MV-4-11 (cell line): ENCODE data around the gene DCDC2C.

ENCODE experiments used
- DNase-seq: peaks from one replicate; lab custom pipeline; 2025; lab: John Stamatoyannopoulos, UW

The DCDC2C gene

GRCh38 chr2:3674066-3674845 lies 29.1 kb upstream of the DCDC2C start:
- DNase-seq = no peak

- DNase-seq = no peak
Measured at GRCh38 chr2:3675687-3676086, 27.7 kb upstream of the DCDC2C start.

- no peak for DNase-seq
Measured at GRCh38 chr2:3677436-3677835, 25.9 kb upstream of the DCDC2C start.

GRCh38 chr2:3678212-3678611 lies 25.2 kb upstream of the DCDC2C start:
- no peak for DNase-seq

- DNase-seq = no peak
Measured at GRCh38 chr2:3679180-3679579, 24.2 kb upstream of the DCDC2C start.

- no peak for DNase-seq
Measured at GRCh38 chr2:3679616-3680393, 23.6 kb upstream of the DCDC2C start.

GRCh38 chr2:3680548-3681345 lies 22.6 kb upstream of the DCDC2C start:
- DNase-seq = no peak

GRCh38 chr2:3681625-3682024 lies 21.8 kb upstream of the DCDC2C start:
- no peak for DNase-seq

- no peak for DNase-seq
Measured at GRCh38 chr2:3682811-3683210, 20.6 kb upstream of the DCDC2C start.

GRCh38 chr2:3683748-3684454 lies 19.5 kb upstream of the DCDC2C start:
- DNase-seq = no peak

GRCh38 chr2:3689998-3690748 lies 13.2 kb upstream of the DCDC2C start:
- DNase-seq = no peak

GRCh38 chr2:3692375-3692774 lies 11.0 kb upstream of the DCDC2C start:
- peak; percentile 10 for DNase-seq

- DNase-seq = no peak
Measured at GRCh38 chr2:3696545-3696944, 6.8 kb upstream of the DCDC2C start.

GRCh38 chr2:3701071-3701470 lies 2.3 kb upstream of the DCDC2C start:
- no peak for DNase-seq

- no peak for DNase-seq
Measured at GRCh38 chr2:3703757-3704355, 481 bp downstream of the DCDC2C start.

GRCh38 chr2:3704692-3705091 lies 1.3 kb downstream of the DCDC2C start:
- no peak for DNase-seq

- no peak for DNase-seq
Measured at GRCh38 chr2:3705782-3706181, 2.4 kb downstream of the DCDC2C start.

GRCh38 chr2:3706892-3707291 lies 3.5 kb downstream of the DCDC2C start:
- no peak for DNase-seq

- DNase-seq = no peak
Measured at GRCh38 chr2:3708576-3708975, 5.2 kb downstream of the DCDC2C start.

- DNase-seq = no peak
Measured at GRCh38 chr2:3709225-3709624, 5.8 kb downstream of the DCDC2C start.

- DNase-seq = no peak
Measured at GRCh38 chr2:3712424-3712823, 9.0 kb downstream of the DCDC2C start.
